ENCODE data around the gene CD74.

The CD74 gene

GRCh38 chr5:150404121-150404520 is 8.6 kb downstream of the CD74 start:
- no peak overlapping the region for H3K4me3 ChIP-seq (ENCODE audit: low read length)
- DNase-seq (ENCODE audit: low read depth): no peak
- TF ChIP-seq CTCF (conservative IDR thresholded peaks at IDR 0.05; ENCODE audit: low read depth, low read length): no peak

DNA sequence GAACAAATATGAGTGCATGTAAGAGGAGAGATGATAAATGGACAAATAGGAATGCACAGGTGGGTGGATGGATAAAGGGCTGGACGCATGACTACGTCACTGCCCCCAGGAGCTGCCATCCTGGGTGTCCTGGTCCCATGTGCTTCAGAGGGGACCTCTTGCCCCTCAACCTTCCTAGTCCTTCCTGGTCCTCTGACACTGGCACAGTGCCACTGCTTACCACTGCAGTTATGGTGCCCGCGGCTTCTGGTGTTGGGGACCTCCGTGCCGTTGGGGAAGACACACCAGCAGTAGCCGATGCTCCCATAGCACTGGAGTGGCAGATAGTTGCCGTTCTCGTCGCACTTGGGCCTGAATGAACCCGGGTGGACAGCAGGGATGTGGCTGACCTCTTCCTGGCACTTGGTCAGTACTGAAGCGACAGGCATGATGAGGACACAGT is 9.8 kb downstream of the CD74 start:
- no peak for TF ChIP-seq CTCF (conservative IDR thresholded peaks at IDR 0.05; ENCODE audit: low read depth, low read length)
- DNase-seq (ENCODE audit: low read depth): no peak
- H3K4me3 ChIP-seq (ENCODE audit: low read length): no peak overlapping the region

GRCh38 chr5:150402229-150402773 is 10.4 kb downstream of the CD74 start:
- no peak for DNase-seq (ENCODE audit: low read depth)
- H3K4me3 ChIP-seq (ENCODE audit: low read length): no peak overlapping the region
- no peak for TF ChIP-seq CTCF (conservative IDR thresholded peaks at IDR 0.05; ENCODE audit: low read depth, low read length)

DNA sequence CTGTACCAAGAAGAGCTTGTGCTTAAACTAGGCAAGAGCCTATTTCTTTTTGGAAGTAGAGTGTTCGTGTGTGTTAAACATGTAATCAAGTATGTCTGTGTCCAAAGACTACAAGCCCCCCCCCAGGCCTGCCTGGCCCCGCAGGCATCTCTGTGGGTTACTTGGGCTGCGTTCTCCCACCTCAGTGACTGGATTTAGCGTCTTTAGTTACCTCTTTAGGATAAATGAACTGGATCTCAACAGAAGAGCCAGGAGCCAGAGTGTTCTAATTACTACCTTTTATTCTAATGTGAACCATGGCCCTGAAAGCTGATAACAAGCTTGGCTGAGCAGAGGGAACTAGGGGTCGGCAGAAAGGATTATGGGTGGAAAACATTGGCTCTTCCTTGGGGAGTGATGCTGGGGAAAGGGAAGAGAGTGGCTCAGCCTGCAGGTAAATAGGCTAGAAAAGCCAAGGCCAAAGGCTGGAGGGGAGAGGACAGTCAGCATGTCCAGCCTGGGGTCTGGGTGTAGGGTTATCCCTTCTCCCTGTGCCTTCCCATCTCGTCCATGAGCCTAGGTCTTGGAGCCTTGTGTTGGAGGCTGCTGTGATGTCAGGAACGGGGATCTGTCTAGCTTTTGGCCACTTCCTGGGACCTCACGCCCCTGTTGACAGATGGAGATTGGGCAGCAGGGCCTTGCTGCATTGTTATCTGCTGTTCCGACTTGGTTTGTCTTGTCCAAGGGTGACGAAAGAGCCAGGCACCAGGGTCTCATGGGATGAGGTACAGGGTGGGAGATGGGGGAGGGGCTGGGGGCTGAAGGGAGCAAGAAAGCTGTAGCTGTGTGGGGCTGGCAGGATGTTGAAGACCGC is 11.1 kb downstream of the CD74 start:
- no peak overlapping the region for H3K4me3 ChIP-seq (ENCODE audit: low read length)
- DNase-seq (ENCODE audit: low read depth): no peak
- no peak for TF ChIP-seq CTCF (conservative IDR thresholded peaks at IDR 0.05; ENCODE audit: low read depth, low read length)

DNA sequence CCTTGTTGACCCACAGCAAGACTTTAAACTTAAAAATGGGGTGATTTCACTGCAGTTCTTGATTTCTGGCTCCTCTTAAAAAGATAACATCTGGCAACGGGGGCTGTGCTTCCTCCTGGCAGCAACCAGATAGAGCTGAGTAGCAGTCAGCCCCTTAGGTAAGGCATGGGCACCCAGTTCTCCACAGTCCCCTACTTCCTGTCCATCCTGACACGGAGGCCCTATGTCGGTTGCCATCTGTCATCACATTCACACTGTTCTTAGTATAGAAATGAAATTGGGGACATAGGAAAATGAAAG is 11.7 kb downstream of the CD74 start:
- no peak for DNase-seq (ENCODE audit: low read depth)
- TF ChIP-seq CTCF (conservative IDR thresholded peaks at IDR 0.05; ENCODE audit: low read depth, low read length): no peak
- H3K4me3 ChIP-seq (ENCODE audit: low read length): no peak overlapping the region

- no peak for TF ChIP-seq CTCF (conservative IDR thresholded peaks at IDR 0.05; ENCODE audit: low read depth, low read length)
- no peak for DNase-seq (ENCODE audit: low read depth)
- H3K4me3 ChIP-seq (ENCODE audit: low read length): no peak overlapping the region
These were observed 12.2 kb downstream of the CD74 start for GRCh38 chr5:150400316-150401075.
